Sigmoid colon (tissue), 7 donors: ENCODE data around the gene CACNB1. TPM values are rescaled to one million over a fixed set of nuclear protein-coding genes. Genes with fewer than 3 reads are reported as not detected.
A peak's percentile ranks its signal among the peaks of the same experiment; 100 is the strongest.

Source experiments
- DNase-seq: peaks from one replicate; pipeline ENCODE4 v3.0.0-alpha.2; 2019
- H3K27ac ChIP-seq, 4 donors: fragments of 200-600 bp; sonication (generic); one replicate each; pipeline ENCODE4 v1.5.1; 2016 to 2019; ENCODE audit warnings: mild to moderate bottlenecking in 1 of 4
- H3K27me3 ChIP-seq, 3 donors: fragments of 200-600 bp; sonication (generic); one replicate each; pipeline ENCODE4 v1.5.1; 2019; ENCODE audit warnings: mild to moderate bottlenecking in 1 of 3
- H3K36me3 ChIP-seq, 4 donors: fragments of 200-600 bp; sonication (generic); one replicate each; pipeline ENCODE4 v1.5.1; 2016 to 2019
- H3K4me1 ChIP-seq, 4 donors: fragments of 200-600 bp; sonication (generic); one replicate each; pipeline ENCODE4 v1.5.1; 2017 to 2019
- H3K4me3 ChIP-seq, 4 donors: fragments of 200-600 bp; sonication (generic); one replicate each; pipeline ENCODE4 v1.5.1; 2017 to 2019; ENCODE audit warnings: mild to moderate bottlenecking in 2 of 4, moderate library complexity in 1 of 4
- H3K9me3 ChIP-seq, 4 donors: fragments of 200-600 bp in 3 of 4; sonication (generic) in 3 of 4; one replicate each; pipeline versions ENCODE4 v1.5.1 to v1.6.1; 2013 to 2019
- CTCF ChIP-seq, 4 experiments: fragments of 450-650 bp in 3 of 4; fragments of 200-600 bp in 1 of 4; IDR thresholded peaks; one replicate each; pipeline ENCODE4 v1.5.1; 2016 to 2019; ENCODE audit warnings: antibody characterized with exemption in 4 of 4, mild to moderate bottlenecking in 3 of 4, moderate library complexity in 2 of 4
- EP300 ChIP-seq, 4 donors: sonication (generic); formaldehyde crosslinking; IDR thresholded peaks; one replicate each; pipeline ENCODE4 v1.6.1; 2017; ENCODE audit warnings: antibody characterized with exemption in 4 of 4
- POLR2A ChIP-seq, 2 donors: fragments of 450-650 bp; IDR thresholded peaks; one replicate each; pipeline ENCODE4 v1.6.1; 2016; ENCODE audit warnings: antibody characterized with exemption in 2 of 2, mild to moderate bottlenecking in 2 of 2, moderate library complexity in 2 of 2
- POLR2AphosphoS5 ChIP-seq, 4 donors: sonication (generic); formaldehyde crosslinking; IDR thresholded peaks; one replicate each; pipeline ENCODE4 v1.6.1; 2017; ENCODE audit warnings: antibody characterized with exemption in 4 of 4
- WGBS, 2 donors: extraction: QIAGEN DNeasy Blood & Tissue Kit; methylation state at CpG; one replicate each; pipeline ENCODE4 v1.1.7; 2013; 5-methylcytosine and 5-hydroxymethylcytosine counted together
- intact Hi-C: fragments of 100-400 bp; cut with DNase I; formaldehyde crosslinking; loops from one replicate; pipeline ENCODE4 v1.15.1; 2023
- polyA plus RNA-seq, 3 donors: library from polyadenylated mRNA; stranded (reverse); fragments of 200-250 nt; gene quantifications; one replicate each; pipeline ENCODE4 v1.2.3, GENCODE V29; 2013
- total RNA-seq, 4 donors: library from RNA; depleted of rRNA; stranded (reverse); fragments of >200 nt; gene quantifications; one replicate each; pipeline ENCODE4 v1.1.0, GENCODE V29; 2016
- donor health status: healthy with polysubstance abuse.
- donor health status: Bipolar disorder and iron deficiency.
- donor health status: healthy.

Gene CACNB1
- total and polyA plus RNA-seq, 7 donors, result 3.0 to 11.6 (median 7.6) TPM

GRCh38 chr17:39139161-39139511, 58.3 kb downstream of the CACNB1 start:
- H3K27ac ChIP-seq, result no peak overlapping the region
- intact Hi-C loops, result no loop called here
- H3K4me3 ChIP-seq, result no peak overlapping the region
- H3K4me1 ChIP-seq, result no peaks in the 10 kb centered on the region
- TF ChIP-seq CTCF (IDR thresholded peaks at IDR 0.05) (no peak), EP300 (IDR thresholded peaks at IDR 0.05) (no peak)
- H3K36me3 ChIP-seq, result no peaks in the 10 kb centered on the region
- 71 to 75% methylated on average over 2 of the region's 2 CpGs for WGBS, 2 donors
- no peaks in the 10 kb centered on the region for H3K27me3 ChIP-seq
- H3K9me3 ChIP-seq, result no peaks in the 10 kb centered on the region
- no peak for DNase-seq

- H3K36me3 ChIP-seq, result no peaks in the 10 kb centered on the region
- no peak overlapping the region for H3K4me3 ChIP-seq
- H3K27ac ChIP-seq, result no peak overlapping the region
- no peaks in the 10 kb centered on the region for H3K9me3 ChIP-seq
- no peak for DNase-seq
- H3K27me3 ChIP-seq, result no peaks in the 10 kb centered on the region
- H3K4me1 ChIP-seq, result no peaks in the 10 kb centered on the region
- TF ChIP-seq EP300 (IDR thresholded peaks at IDR 0.05) (no peak), POLR2AphosphoS5 (IDR thresholded peaks at IDR 0.05) (no peak), CTCF (IDR thresholded peaks at IDR 0.05) (no peak), POLR2A (IDR thresholded peaks at IDR 0.05) (no peak)
- intact Hi-C loops, result no loop called here
- WGBS, 2 donors, result 80 to 89% methylated on average over 13 of the region's 13 CpGs
These were observed 58.9 kb downstream of the CACNB1 start for GRCh38 chr17:39138431-39139160.

GRCh38 chr17:39134878-39135277, 62.6 kb downstream of the CACNB1 start:
- Histone ChIP-seq H3K4me1 (no peaks in the 10 kb centered on the region), H3K9me3 (no peaks in the 10 kb centered on the region), H3K27ac (no peak overlapping the region), H3K36me3 (no peaks in the 10 kb centered on the region), H3K27me3 (no peaks in the 10 kb centered on the region), H3K4me3 (no peak overlapping the region)
- DNase-seq, result no peak
- intact Hi-C loops, result no loop called here
- TF ChIP-seq POLR2A (IDR thresholded peaks at IDR 0.05) (no peak), EP300 (IDR thresholded peaks at IDR 0.05) (no peak), POLR2AphosphoS5 (IDR thresholded peaks at IDR 0.05) (no peak), CTCF (IDR thresholded peaks at IDR 0.05) (no peak)
- 76 to 85% methylated on average over 6 of the region's 6 CpGs for WGBS, 2 donors

GRCh38 chr17:39132192-39132610, 65.3 kb downstream of the CACNB1 start:
- TF ChIP-seq EP300 (IDR thresholded peaks at IDR 0.05) (no peak), POLR2AphosphoS5 (IDR thresholded peaks at IDR 0.05) (peak in 1 of 4 donors; percentile 11)
- no peaks in the 10 kb centered on the region for H3K36me3 ChIP-seq
- DNase-seq, result peak; percentile 78
- H3K27ac ChIP-seq, result peak overlapping the region in 2 of 4 donors; percentile 37 to 49
- no peaks in the 10 kb centered on the region for H3K27me3 ChIP-seq
- H3K4me1 ChIP-seq, result no peaks in the 10 kb centered on the region
- intact Hi-C loops, result no loop called here
- no peaks in the 10 kb centered on the region for H3K9me3 ChIP-seq
- WGBS, 2 donors, result 82 to 84% methylated on average over 7 of the region's 7 CpGs
- H3K4me3 ChIP-seq, result no peak overlapping the region

GRCh38 chr17:39131616-39132015, 65.9 kb downstream of the CACNB1 start:
- intact Hi-C loops, result no loop called here

More at GRCh38 chr17:39131616-39132015, 65.9 kb downstream of the CACNB1 start:
- Histone ChIP-seq H3K4me3 (no peak overlapping the region), H3K9me3 (no peaks in the 10 kb centered on the region), H3K27ac (peak overlapping the region; percentile 1 to 49 (median 26)), H3K36me3 (no peaks in the 10 kb centered on the region), H3K27me3 (no peaks in the 10 kb centered on the region), H3K4me1 (no peaks in the 10 kb centered on the region)
- 71 to 75% methylated on average over 6 of the region's 6 CpGs for WGBS, 2 donors
- TF ChIP-seq EP300 (IDR thresholded peaks at IDR 0.05) (no peak), CTCF (IDR thresholded peaks at IDR 0.05) (no peak), POLR2A (IDR thresholded peaks at IDR 0.05) (no peak), POLR2AphosphoS5 (IDR thresholded peaks at IDR 0.05) (no peak)
- no peak for DNase-seq
